Measurements from ENCODE around the gene ULK3.

The ULK3 gene

GRCh38 chr15:74799255-74799855 lies 43.6 kb downstream of the ULK3 start:
- Histone ChIP-seq H3K27me3 (ENCODE audit: insufficient read depth, poor library complexity, severe bottlenecking) (no peaks in the 10 kb centered on the region), H3K4me3 (replicated peaks; ENCODE audit: insufficient read depth, low read length) (no peak overlapping the region), H3K27ac (replicated peaks) (peak overlapping the region; percentile 32)
- no peak for TF ChIP-seq GABPA (IDR thresholded peaks at IDR 0.05; ENCODE audit: low read depth)
- TF ChIP-seq POLR2AphosphoS5 (IDR thresholded peaks at IDR 0.05; ENCODE audit: low read depth): peak; percentile 37; the same call in 1 of the 2 replicates
- peak in 1 of 2 experiments; percentile 77 for DNase-seq (ENCODE audit: low read depth in 1 of 2, low spot score in 1 of 2)

- H3K4me3 ChIP-seq (replicated peaks; ENCODE audit: insufficient read depth, low read length): no peak overlapping the region
- H3K27me3 ChIP-seq (ENCODE audit: insufficient read depth, poor library complexity, severe bottlenecking): no peaks in the 10 kb centered on the region
- no peak for DNase-seq (ENCODE audit: low read depth in 1 of 2, low spot score in 1 of 2)
- H3K27ac ChIP-seq (replicated peaks): peak overlapping the region; percentile 32
- TF ChIP-seq GABPA (IDR thresholded peaks at IDR 0.05; ENCODE audit: low read depth): no peak
- TF ChIP-seq CTCF (IDR thresholded peaks at IDR 0.05; ENCODE audit: insufficient read depth, low read length): no peak
- TF ChIP-seq REST (IDR thresholded peaks at IDR 0.05; ENCODE audit: insufficient replicate concordance, low read depth): no peak
- TF ChIP-seq POLR2AphosphoS5 (IDR thresholded peaks at IDR 0.05; ENCODE audit: low read depth): 0 out of 2 replicates have a peak, but pooled peaks have one; percentile 16
- no peak for TF ChIP-seq SPI1 (IDR thresholded peaks at IDR 0.05; ENCODE audit: borderline replicate concordance, low read depth)
Measured at GRCh38 chr15:74798388-74799254, 44.3 kb downstream of the ULK3 start.

GRCh38 chr15:74795966-74796625 lies 46.9 kb downstream of the ULK3 start:
- no peak overlapping the region for H3K4me3 ChIP-seq (replicated peaks; ENCODE audit: insufficient read depth, low read length)
- TF ChIP-seq REST (IDR thresholded peaks at IDR 0.05; ENCODE audit: insufficient replicate concordance, low read depth): no peak
- no peak for TF ChIP-seq SPI1 (IDR thresholded peaks at IDR 0.05; ENCODE audit: borderline replicate concordance, low read depth)
- no peak for TF ChIP-seq POLR2AphosphoS5 (IDR thresholded peaks at IDR 0.05; ENCODE audit: low read depth)
- TF ChIP-seq GABPA (IDR thresholded peaks at IDR 0.05; ENCODE audit: low read depth): no peak
- TF ChIP-seq CTCF (IDR thresholded peaks at IDR 0.05; ENCODE audit: insufficient read depth, low read length): no peak
- no peak for DNase-seq (ENCODE audit: low read depth in 1 of 2, low spot score in 1 of 2)
- H3K27ac ChIP-seq (replicated peaks): no peak overlapping the region
- no peaks in the 10 kb centered on the region for H3K27me3 ChIP-seq (ENCODE audit: insufficient read depth, poor library complexity, severe bottlenecking)

GRCh38 chr15:74794970-74795349 lies 48.0 kb downstream of the ULK3 start:
- no peak for DNase-seq (ENCODE audit: low read depth in 1 of 2, low spot score in 1 of 2)
- H3K27me3 ChIP-seq (ENCODE audit: insufficient read depth, poor library complexity, severe bottlenecking): no peaks in the 10 kb centered on the region
- TF ChIP-seq REST (IDR thresholded peaks at IDR 0.05; ENCODE audit: insufficient replicate concordance, low read depth) (no peak), SPI1 (IDR thresholded peaks at IDR 0.05; ENCODE audit: borderline replicate concordance, low read depth) (no peak)
- H3K4me3 ChIP-seq (replicated peaks; ENCODE audit: insufficient read depth, low read length): no peak overlapping the region
- H3K27ac ChIP-seq (replicated peaks): no peak overlapping the region
